H9 (cell line): ENCODE data around the gene KCNJ15. TPM values are rescaled to one million over a fixed set of nuclear protein-coding genes. Genes with fewer than 3 reads are reported as not detected.
A peak's percentile ranks its signal among the peaks of the same experiment; 100 is the strongest.

Source experiments
- DNase-seq: peaks from one replicate; pipeline ENCODE4 v3.0.0-alpha.2; 2017
- H2AFZ ChIP-seq: one replicate; pipeline ENCODE4 v1.6.1; 2013; ENCODE audit warnings: mild to moderate bottlenecking, low read length, control low read depth, moderate library complexity
- H2AK5ac ChIP-seq: 2 replicates; pipeline ENCODE4 v1.6.1; 2013; ENCODE audit warnings: low read length, control low read depth, mixed read lengths; ENCODE audit not compliant: insufficient read length
- H2BK120ac ChIP-seq: one replicate; pipeline ENCODE4 v1.6.1; 2013; ENCODE audit warnings: low read depth, mild to moderate bottlenecking, low read length, control low read depth, inconsistent platforms; ENCODE audit not compliant: poor library complexity, severe bottlenecking
- H2BK12ac ChIP-seq: 2 replicates; pipeline ENCODE4 v1.6.1; 2013; ENCODE audit warnings: low read length, control low read depth, mixed read lengths, low read depth; ENCODE audit not compliant: insufficient read length
- H2BK15ac ChIP-seq: 2 replicates; pipeline ENCODE4 v1.6.1; 2013; ENCODE audit warnings: low read depth, low read length, control low read depth
- H2BK20ac ChIP-seq: one replicate; pipeline ENCODE4 v1.6.1; 2013; ENCODE audit warnings: low read depth, mild to moderate bottlenecking, low read length, control low read depth, inconsistent platforms; ENCODE audit not compliant: poor library complexity, severe bottlenecking
- H2BK5ac ChIP-seq: 2 replicates; pipeline ENCODE4 v1.6.1; 2013; ENCODE audit warnings: low read length, control low read depth, mixed read lengths; ENCODE audit not compliant: insufficient read length
- H3K14ac ChIP-seq: 2 replicates; pipeline ENCODE4 v1.6.1; 2013; ENCODE audit warnings: low read length, control low read depth; ENCODE audit not compliant: insufficient read depth
- H3K18ac ChIP-seq: 2 replicates; pipeline ENCODE4 v1.6.1; 2013; ENCODE audit warnings: low read depth, mild to moderate bottlenecking, mixed read lengths, low read length, control low read depth; ENCODE audit not compliant: insufficient read length
- H3K23ac ChIP-seq: 2 replicates; pipeline ENCODE4 v1.6.1; 2013; ENCODE audit warnings: low read length, control low read depth, mixed read lengths, low read depth; ENCODE audit not compliant: insufficient read length
- H3K23me2 ChIP-seq: 2 replicates; pipeline ENCODE4 v1.6.1; 2013; ENCODE audit warnings: low read depth, mild to moderate bottlenecking, mixed read lengths, low read length, control low read depth; ENCODE audit not compliant: insufficient read length, poor library complexity, severe bottlenecking
- H3K27ac ChIP-seq: 2 replicates; pipeline ENCODE4 v1.5.1; 2013; ENCODE audit warnings: low read length, control low read depth, mixed read lengths, low read depth; ENCODE audit not compliant: insufficient read length
- H3K27me3 ChIP-seq: 2 replicates; pipeline ENCODE4 v1.6.1; 2013; ENCODE audit warnings: low read length, control low read depth, inconsistent platforms; ENCODE audit not compliant: insufficient read depth
- H3K4ac ChIP-seq: 2 replicates; pipeline ENCODE4 v1.6.1; 2013; ENCODE audit warnings: low read depth, mild to moderate bottlenecking, control low read depth, inconsistent platforms, low read length, moderate library complexity
- H3K4me1 ChIP-seq: 2 replicates; pipeline ENCODE4 v1.6.1; 2013; ENCODE audit warnings: low read length, control low read depth, inconsistent platforms; ENCODE audit not compliant: insufficient read depth
- H3K4me2 ChIP-seq: 2 replicates; pipeline ENCODE4 v1.6.1; 2013; ENCODE audit warnings: low read length, control low read depth, mixed read lengths; ENCODE audit not compliant: insufficient read length, insufficient read depth
- H3K56ac ChIP-seq: 2 replicates; pipeline ENCODE4 v1.6.1; 2013; ENCODE audit warnings: low read depth, mild to moderate bottlenecking, mixed read lengths, low read length, control low read depth; ENCODE audit not compliant: insufficient read length
- H3K79me1 ChIP-seq: 2 replicates; pipeline ENCODE4 v1.6.1; 2013; ENCODE audit warnings: low read depth, mild to moderate bottlenecking, moderate library complexity, low read length, control low read depth, inconsistent platforms; ENCODE audit not compliant: insufficient read depth, poor library complexity, severe bottlenecking
- H3K79me2 ChIP-seq: 2 replicates; pipeline ENCODE4 v1.6.1; 2013; ENCODE audit warnings: low read length, control low read depth, inconsistent platforms; ENCODE audit not compliant: insufficient read depth
- H3K9ac ChIP-seq: 2 replicates; pipeline ENCODE4 v1.6.1; 2013; ENCODE audit warnings: low read length, control low read depth, mixed read lengths; ENCODE audit not compliant: insufficient read length; ENCODE audit errors: extremely low read depth
- H3K9me3 ChIP-seq: one replicate; pipeline ENCODE4 v1.6.1; 2013; ENCODE audit warnings: low read depth, low read length, inconsistent platforms; ENCODE audit not compliant: control insufficient read depth
- H3T11ph ChIP-seq: one replicate; pipeline ENCODE4 v1.6.1; 2013; ENCODE audit warnings: mild to moderate bottlenecking, low read length, control low read depth, inconsistent platforms
- H4K20me1 ChIP-seq: one replicate; pipeline ENCODE4 v1.6.1; 2013; ENCODE audit not compliant: control insufficient read depth, insufficient read length, insufficient read depth
- H4K5ac ChIP-seq: 2 replicates; pipeline ENCODE4 v1.6.1; 2013; ENCODE audit warnings: low read depth, mild to moderate bottlenecking, mixed read lengths, low read length, control low read depth; ENCODE audit not compliant: insufficient read length
- H4K8ac ChIP-seq: replicated peaks from 2 replicates; pipeline ENCODE4 v1.6.1; 2013; ENCODE audit warnings: low read length, control low read depth, mixed read lengths, low read depth; ENCODE audit not compliant: insufficient read length
- H4K91ac ChIP-seq: 2 replicates; pipeline ENCODE4 v1.6.1; 2013; ENCODE audit warnings: low read depth, mild to moderate bottlenecking, moderate library complexity, mixed read lengths, low read length, control low read depth; ENCODE audit not compliant: insufficient read length
- H3K27ac Mint-ChIP-seq, 3 experiments: 2 replicates in 2 of 3; 3 replicates in 1 of 3; pipeline ENCODE4 v1.8.0; 2020 to 2021; ENCODE audit warnings: mixed read lengths in 3 of 3, mild to moderate bottlenecking in 1 of 3, moderate library complexity in 1 of 3
- H3K27me3 Mint-ChIP-seq: 2 replicates; pipeline ENCODE4 v1.8.0; 2021; ENCODE audit warnings: low read depth, mild to moderate bottlenecking, moderate library complexity, mixed read lengths
- H3K36me3 Mint-ChIP-seq, 3 experiments: 2 replicates in 2 of 3; 3 replicates in 1 of 3; pipeline ENCODE4 v1.8.0; 2020 to 2021; ENCODE audit warnings: low read depth in 3 of 3, mixed read lengths in 3 of 3; ENCODE audit not compliant: insufficient read depth in 1 of 3
- H3K4me1 Mint-ChIP-seq, 2 experiments: 2 replicates each; pipeline ENCODE4 v1.8.0; 2020; ENCODE audit warnings: mixed read lengths in 2 of 2
- H3K4me3 Mint-ChIP-seq, 2 experiments: 2 replicates in 1 of 2; 3 replicates in 1 of 2; pipeline ENCODE4 v1.8.0; 2020 to 2021; ENCODE audit warnings: mild to moderate bottlenecking in 2 of 2, mixed read lengths in 2 of 2, moderate library complexity in 1 of 2
- H3K9me3 Mint-ChIP-seq, 2 experiments: 2 replicates in 1 of 2; 3 replicates in 1 of 2; pipeline ENCODE4 v1.8.0; 2020; ENCODE audit warnings: mild to moderate bottlenecking in 2 of 2, mixed read lengths in 2 of 2, moderate library complexity in 1 of 2
- CTCF ChIP-seq: fragments of 200-600 bp; sonication (generic); conservative IDR thresholded peaks from 3 replicates; pipeline ENCODE4 v1.8.0; 2021; ENCODE audit warnings: antibody characterized with exemption, mild to moderate bottlenecking
- total RNA-seq: library from RNA; stranded (reverse); gene quantifications from 2 replicates; pipeline ENCODE4 v1.2.1, GENCODE V29; 2021

KCNJ15 gene
- total RNA-seq, 1 experiment from 2014 or later = not detected

GRCh38 chr21:38227401-38227800 lies 29.4 kb upstream of the KCNJ15 start:
- Mint-ChIP-seq H3K36me3 (peaks cover 40 to 88% (median 62%) of the 10 kb centered on the region in 3 experiments), H3K27ac (0 out of 7 replicates have a peak overlapping the region, but pooled peaks of 2 of the 3 experiments have one; percentile 83 to 93), H3K4me1 (peaks cover 18 to 19% of the 10 kb centered on the region in 2 experiments), H3K4me3 (no peak overlapping the region), H3K27me3 (peaks cover 6% of the 10 kb centered on the region), H3K9me3 (peaks cover 87 to 94% of the 10 kb centered on the region in 2 experiments)
- H2BK5ac ChIP-seq = no peak overlapping the region
- no peaks in the 10 kb centered on the region for H3K27me3 ChIP-seq
- H3K27ac ChIP-seq = no peak overlapping the region
- no peaks in the 10 kb centered on the region for H3K4me1 ChIP-seq
- no peak overlapping the region for H3K56ac ChIP-seq
- peaks cover 57% of the 10 kb centered on the region for H3K9me3 ChIP-seq
- no peak for DNase-seq
- no peak overlapping the region for H2BK12ac ChIP-seq
- no peak overlapping the region for H4K8ac ChIP-seq
- no peak overlapping the region for H3K4me2 ChIP-seq
- H4K91ac ChIP-seq = no peak overlapping the region
- no peak overlapping the region for H2BK20ac ChIP-seq
- H3K23me2 ChIP-seq = no peaks in the 10 kb centered on the region
- H3K23ac ChIP-seq = no peak overlapping the region
- no peak overlapping the region for H3K4ac ChIP-seq
- H3K9ac ChIP-seq = no peak overlapping the region
- H3K14ac ChIP-seq = no peak overlapping the region
- H4K20me1 ChIP-seq = no peaks in the 10 kb centered on the region
- no peak overlapping the region for H4K5ac ChIP-seq
- TF ChIP-seq CTCF = no peak
- H2BK15ac ChIP-seq = no peak overlapping the region
- H2AFZ ChIP-seq = no peak overlapping the region
- H3K79me2 ChIP-seq = no peaks in the 10 kb centered on the region
- no peak overlapping the region for H2BK120ac ChIP-seq
- no peak overlapping the region for H3T11ph ChIP-seq
- no peaks in the 10 kb centered on the region for H3K79me1 ChIP-seq
- H2AK5ac ChIP-seq = no peak overlapping the region
- H3K18ac ChIP-seq = no peak overlapping the region
